Panc1 (cell line): ENCODE results near the gene TC2N. TPM values are rescaled to one million over a fixed set of nuclear protein-coding genes. Genes with fewer than 3 reads are reported as not detected.

Experiments
- ATAC-seq: fragments of 200-7000 bp; cut with Tn5 transposase; 2 replicates; pipeline ENCODE4 v1.9.1; 2020; ENCODE audit warnings: mild to moderate bottlenecking, moderate library complexity
- BruUV-seq: library from RNA; stranded (reverse); fragments of 400-500 nt; replicated peaks from 2 replicates; lab custom pipeline; 2021; lab: Mats Ljungman, UMichigan
- CTCF ChIA-PET: fragments of 300-600 bp; sonication (Branson Sonifier 250); formaldehyde crosslinking; loops from one replicate; lab custom pipeline; 2022; ENCODE audit warnings: antibody characterized with exemption; lab: Charles Lee
- POLR2A ChIA-PET: fragments of 300-600 bp; sonication (Branson Sonifier 250); formaldehyde crosslinking; loops from one replicate; lab custom pipeline; 2022; ENCODE audit warnings: antibody characterized with exemption; lab: Charles Lee
- DNase-seq: peaks from one replicate; pipeline ENCODE4 v3.0.0-alpha.2; 2010; ENCODE audit warnings: low read depth, low spot score
- H3K27ac ChIP-seq: 2 replicates; pipeline ENCODE4 v1.5.1; 2011; ENCODE audit warnings: mild to moderate bottlenecking, low read length, inconsistent platforms
- H3K27me3 ChIP-seq: fragments of 200-500 bp; sonication (Bioruptor generic); 2 replicates; pipeline ENCODE4 v1.6.0; 2014; ENCODE audit warnings: low read length, inconsistent platforms; ENCODE audit not compliant: control insufficient read depth, insufficient read depth
- H3K36me3 ChIP-seq: fragments of 200-500 bp; sonication (Bioruptor generic); 2 replicates; pipeline ENCODE4 v1.5.1; 2014; ENCODE audit warnings: inconsistent platforms, mild to moderate bottlenecking, low read length, moderate library complexity; ENCODE audit not compliant: control insufficient read depth, insufficient read depth
- H3K4me1 ChIP-seq: 2 replicates; pipeline ENCODE4 v1.5.1; 2011; ENCODE audit warnings: inconsistent platforms, mild to moderate bottlenecking, low read length, moderate library complexity; ENCODE audit not compliant: control insufficient read depth, insufficient read depth
- H3K4me3 ChIP-seq, 2 experiments: 2 replicates each; pipeline ENCODE4 v1.5.1; 2011 to 2012; ENCODE audit warnings: low read depth in 2 of 2, low read length in 2 of 2, mild to moderate bottlenecking in 2 of 2, inconsistent platforms in 1 of 2, moderate library complexity in 1 of 2
- H3K9me3 ChIP-seq: fragments of 200-500 bp; sonication (Bioruptor generic); 2 replicates; pipeline ENCODE4 v1.5.1; 2014; ENCODE audit warnings: low read depth, mild to moderate bottlenecking, inconsistent platforms, low read length, moderate library complexity; ENCODE audit not compliant: control insufficient read depth, insufficient read depth
- CTCF ChIP-seq: fragments of 450-650 bp; IDR thresholded peaks from 2 replicates; pipeline ENCODE4 v1.5.1; 2017; ENCODE audit warnings: mild to moderate bottlenecking
- POLR2AphosphoS5 ChIP-seq: IDR thresholded peaks from 2 replicates; pipeline ENCODE4 v1.6.1; 2012; ENCODE audit warnings: mild to moderate bottlenecking, low read depth, low read length, moderate library complexity
- REST ChIP-seq, 2 experiments: IDR thresholded peaks; 2 replicates each; pipeline ENCODE4 v1.6.1; 2011 to 2012; ENCODE audit warnings: low read depth in 2 of 2, control low read depth in 1 of 2, low read length in 1 of 2, mild to moderate bottlenecking in 1 of 2, moderate library complexity in 1 of 2; ENCODE audit not compliant: insufficient read depth in 1 of 2
- SIN3A ChIP-seq: IDR thresholded peaks from 2 replicates; pipeline ENCODE4 v1.6.1; 2012; ENCODE audit warnings: low read depth, mild to moderate bottlenecking, low read length, moderate library complexity, borderline replicate concordance; ENCODE audit not compliant: insufficient read depth
- TCF7L2 ChIP-seq: IDR thresholded peaks from 2 replicates; pipeline ENCODE4 v1.6.1; 2011; ENCODE audit warnings: mild to moderate bottlenecking, low read depth, low read length, inconsistent platforms
- in situ Hi-C: cut with HindIII; loops from 2 replicates; pipeline ENCODE4 v1.10.0; 2016; ENCODE audit warnings: low sequenced_read_pairs, low pct_unique_long_range_greater_than_20kb
- intact Hi-C: fragments of 100-400 bp; cut with micrococcal nuclease; formaldehyde crosslinking; loops from one replicate; pipeline ENCODE4 v1.10.0; 2022; ENCODE audit not compliant: unreplicated experiment
- total RNA-seq: library from RNA; stranded (reverse); gene quantifications from one replicate; pipeline ENCODE4 v1.2.1, GENCODE V29; 2021; ENCODE audit not compliant: unreplicated experiment

TC2N gene
- total RNA-seq, 1 experiment from 2014 or later, result 0.49 TPM

- ChIA-PET CTCF (no interaction called here), POLR2A (no interaction called here)
- H3K27ac ChIP-seq, result no peak overlapping the region
- in situ Hi-C loops, result no loop called here
- DNase-seq (no peak), ATAC-seq (no peak)
- BruUV-seq, result no TSS peak
- H3K4me1 ChIP-seq, result no peaks in the 10 kb centered on the region
- H3K4me3 ChIP-seq, result no peak overlapping the region
- intact Hi-C loops, result no loop called here
- TF ChIP-seq REST (IDR thresholded peaks at IDR 0.05; ENCODE audit: insufficient read depth in 1 of 2, low read depth in 2 of 2, low read length in 1 of 2) (no peak), TCF7L2 (no peak), POLR2AphosphoS5 (no peak), CTCF (no peak), SIN3A (no peak)
- H3K9me3 ChIP-seq, result no peaks in the 10 kb centered on the region
- H3K27me3 ChIP-seq, result no peaks in the 10 kb centered on the region
- no peaks in the 10 kb centered on the region for H3K36me3 ChIP-seq
Observed at GRCh38 chr14:91805659-91806058, 61.7 kb downstream of the TC2N start.

- no peaks in the 10 kb centered on the region for H3K9me3 ChIP-seq
- DNase-seq (no peak), ATAC-seq (no peak)
- no peaks in the 10 kb centered on the region for H3K4me1 ChIP-seq
- TF ChIP-seq SIN3A (no peak), TCF7L2 (no peak), REST (IDR thresholded peaks at IDR 0.05; ENCODE audit: insufficient read depth in 1 of 2, low read depth in 2 of 2, low read length in 1 of 2) (no peak)
- no peaks in the 10 kb centered on the region for H3K27me3 ChIP-seq
- in situ Hi-C loops, result no loop called here
- POLR2A ChIA-PET, result no interaction called here
- H3K27ac ChIP-seq, result no peak overlapping the region
- no peak overlapping the region for H3K4me3 ChIP-seq
- no TSS peak for BruUV-seq
- H3K36me3 ChIP-seq, result no peaks in the 10 kb centered on the region
- intact Hi-C loops, result no loop called here
- CTCF ChIA-PET, result no interaction called here
Observed at GRCh38 chr14:91801358-91801757, 66.0 kb downstream of the TC2N start.
